ENCODE results near the gene ATP5F1E. TPM values are rescaled to one million over a fixed set of nuclear protein-coding genes. Genes with fewer than 3 reads are reported as not detected.

ATP5F1E gene
- total and polyA plus RNA-seq, 7 donors = 57.1 to 88.5 (median 72.1) TPM

DNA sequence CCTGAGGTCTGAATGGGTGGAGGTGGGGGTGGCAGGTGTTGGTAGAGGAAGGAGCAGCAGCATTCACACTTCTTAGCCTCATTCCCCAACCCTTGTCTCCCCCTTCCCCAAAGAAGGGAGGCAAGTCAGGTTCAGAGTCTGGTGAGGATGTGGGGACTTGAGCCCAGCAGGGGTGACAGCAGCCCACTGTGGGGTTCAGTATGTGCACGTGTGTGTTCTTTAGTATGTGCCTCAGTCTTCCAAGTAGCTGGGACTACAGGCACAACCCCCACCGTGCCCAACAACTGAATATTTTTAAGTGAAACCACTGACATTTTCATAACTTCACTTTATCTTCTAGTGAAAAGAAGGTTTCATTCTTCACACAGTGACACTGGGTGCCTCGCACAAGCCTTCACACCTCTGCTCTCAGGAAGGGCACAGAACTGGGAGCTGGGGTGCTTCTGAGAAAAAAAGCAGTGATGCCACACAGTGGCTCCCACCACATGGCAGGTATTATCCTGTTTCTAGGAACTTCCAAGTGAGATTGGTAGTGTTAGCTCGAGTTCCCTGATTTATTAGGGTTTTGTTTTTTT is 43.9 kb upstream of the ATP5F1E start:
- no peak overlapping the region for H3K4me3 ChIP-seq
- 77 to 87% (median 78%) methylated on average over 4 of the region's 4 CpGs for WGBS, 3 donors
- ATAC-seq (no peak), DNase-seq (no peak)
- H3K36me3 ChIP-seq (ENCODE audit: insufficient read depth in 1 of 2, low read depth in 1 of 2) = no peaks in the 10 kb centered on the region
- H3K27ac ChIP-seq = no peak overlapping the region
- no peaks in the 10 kb centered on the region for H3K4me1 ChIP-seq
- H3K9me3 ChIP-seq = no peaks in the 10 kb centered on the region
- intact Hi-C loops (cut with DNase I) = no loop called here
- TF ChIP-seq, protein P1, sequence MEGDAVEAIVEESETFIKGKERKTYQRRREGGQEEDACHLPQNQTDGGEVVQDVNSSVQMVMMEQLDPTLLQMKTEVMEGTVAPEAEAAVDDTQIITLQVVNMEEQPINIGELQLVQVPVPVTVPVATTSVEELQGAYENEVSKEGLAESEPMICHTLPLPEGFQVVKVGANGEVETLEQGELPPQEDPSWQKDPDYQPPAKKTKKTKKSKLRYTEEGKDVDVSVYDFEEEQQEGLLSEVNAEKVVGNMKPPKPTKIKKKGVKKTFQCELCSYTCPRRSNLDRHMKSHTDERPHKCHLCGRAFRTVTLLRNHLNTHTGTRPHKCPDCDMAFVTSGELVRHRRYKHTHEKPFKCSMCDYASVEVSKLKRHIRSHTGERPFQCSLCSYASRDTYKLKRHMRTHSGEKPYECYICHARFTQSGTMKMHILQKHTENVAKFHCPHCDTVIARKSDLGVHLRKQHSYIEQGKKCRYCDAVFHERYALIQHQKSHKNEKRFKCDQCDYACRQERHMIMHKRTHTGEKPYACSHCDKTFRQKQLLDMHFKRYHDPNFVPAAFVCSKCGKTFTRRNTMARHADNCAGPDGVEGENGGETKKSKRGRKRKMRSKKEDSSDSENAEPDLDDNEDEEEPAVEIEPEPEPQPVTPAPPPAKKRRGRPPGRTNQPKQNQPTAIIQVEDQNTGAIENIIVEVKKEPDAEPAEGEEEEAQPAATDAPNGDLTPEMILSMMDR (IDR thresholded peaks at IDR 0.05) = no peak
- peaks cover 0 to 14% (median 0%) of the 10 kb centered on the region in 3 donors for H3K27me3 ChIP-seq (ENCODE audit: insufficient read depth in 3 of 3, low read length in 2 of 3)

DNA sequence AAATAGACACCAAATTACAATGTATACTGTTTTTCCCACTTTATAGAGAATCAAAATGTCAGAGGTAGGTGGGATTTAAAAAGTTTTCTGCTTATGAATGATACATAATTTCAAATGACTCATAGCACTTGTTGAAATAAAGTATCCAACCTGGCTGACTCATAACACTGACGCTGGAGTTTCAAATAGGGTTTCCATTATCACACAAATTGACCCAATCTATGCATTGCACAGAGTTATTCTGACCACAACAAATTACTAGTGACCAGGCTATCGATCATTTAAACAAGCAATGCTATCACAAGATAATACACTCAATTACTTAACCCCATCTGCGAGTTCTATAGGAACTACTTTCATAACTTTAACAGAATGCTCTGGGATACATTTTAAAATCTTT is 42.3 kb upstream of the ATP5F1E start:
- peaks cover 0 to 14% (median 0%) of the 10 kb centered on the region in 3 donors for H3K27me3 ChIP-seq (ENCODE audit: insufficient read depth in 3 of 3, low read length in 2 of 3)
- 47 to 86% (median 49%) methylated on average over 3 of the region's 3 CpGs for WGBS, 3 donors

DNA sequence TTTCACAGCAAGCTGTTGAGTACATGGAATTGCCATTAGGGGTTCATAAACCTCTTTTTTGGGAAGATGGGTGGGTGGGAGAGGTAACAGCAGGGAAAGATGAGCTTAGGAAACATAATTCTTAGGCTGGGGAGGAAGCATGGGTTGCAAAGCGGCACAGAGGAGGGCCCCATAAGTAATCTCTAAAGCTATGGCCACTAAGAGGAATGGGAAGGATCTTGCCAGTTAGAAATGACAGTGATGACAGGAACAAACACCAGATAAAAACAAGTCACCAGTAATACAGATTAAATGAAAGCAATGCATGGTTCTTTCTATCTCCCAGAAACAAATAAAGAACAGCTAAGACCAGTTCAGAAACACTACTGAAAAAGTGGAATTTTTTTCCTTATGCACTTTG is 41.4 kb upstream of the ATP5F1E start:
- H3K9me3 ChIP-seq = no peaks in the 10 kb centered on the region
- TF ChIP-seq, protein P1 (IDR thresholded peaks at IDR 0.05) = no peak
- no peak for DNase-seq
- no peak overlapping the region for H3K4me3 ChIP-seq
- H3K27me3 ChIP-seq (ENCODE audit: insufficient read depth in 3 of 3, low read length in 2 of 3) = peaks cover 0 to 14% (median 0%) of the 10 kb centered on the region in 3 donors
- no peaks in the 10 kb centered on the region for H3K36me3 ChIP-seq (ENCODE audit: insufficient read depth in 1 of 2, low read depth in 1 of 2)
- H3K4me1 ChIP-seq = no peaks in the 10 kb centered on the region
- no peak overlapping the region for H3K27ac ChIP-seq
- WGBS, 3 donors = 100% methylated on average over 1 of the region's 1 CpG
- intact Hi-C loops (cut with DNase I) = no loop called here
- ATAC-seq = no peak

More for the DNA sequence above, 42.3 kb upstream of the ATP5F1E start:
- TF ChIP-seq, protein P1 (IDR thresholded peaks at IDR 0.05) = no peak
- Histone ChIP-seq H3K9me3 (no peaks in the 10 kb centered on the region), H3K27ac (no peak overlapping the region), H3K4me1 (no peaks in the 10 kb centered on the region), H3K4me3 (no peak overlapping the region), H3K36me3 (ENCODE audit: insufficient read depth in 1 of 2, low read depth in 1 of 2) (no peaks in the 10 kb centered on the region)
- no peak for ATAC-seq
- intact Hi-C loops (cut with DNase I) = no loop called here
- DNase-seq = no peak

DNA sequence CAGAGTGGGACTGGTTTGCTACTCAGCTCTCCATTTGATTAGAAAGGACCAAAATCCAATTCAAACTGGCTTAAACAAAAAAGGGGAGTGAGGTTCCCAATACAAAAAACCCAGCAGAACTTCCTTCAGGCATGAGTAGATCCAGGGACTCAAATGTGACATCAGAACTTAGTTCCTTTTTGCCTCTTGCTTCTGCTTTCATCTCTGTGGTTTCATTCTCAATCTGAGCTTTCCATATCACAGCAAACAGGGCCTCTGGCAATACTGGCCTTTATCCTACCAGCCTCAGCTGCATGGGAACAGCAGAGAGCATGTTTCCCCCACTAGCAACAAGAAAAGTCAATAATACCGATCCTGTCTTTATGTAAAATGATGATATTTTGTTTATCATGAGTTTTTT is 39.1 kb upstream of the ATP5F1E start:
- intact Hi-C loops (cut with DNase I) = no loop called here
- no peaks in the 10 kb centered on the region for H3K36me3 ChIP-seq (ENCODE audit: insufficient read depth in 1 of 2, low read depth in 1 of 2)
- ATAC-seq (no peak), DNase-seq (no peak)
- peaks cover 0 to 8% (median 0%) of the 10 kb centered on the region in 3 donors for H3K27me3 ChIP-seq (ENCODE audit: insufficient read depth in 3 of 3, low read length in 2 of 3)
- no peaks in the 10 kb centered on the region for H3K9me3 ChIP-seq
- H3K4me1 ChIP-seq = no peaks in the 10 kb centered on the region
- H3K27ac ChIP-seq = no peak overlapping the region
- WGBS, 3 donors = 87 to 92% (median 91%) methylated on average over 1 of the region's 1 CpG
- no peak overlapping the region for H3K4me3 ChIP-seq
- TF ChIP-seq, protein P1 (IDR thresholded peaks at IDR 0.05) = no peak

DNA sequence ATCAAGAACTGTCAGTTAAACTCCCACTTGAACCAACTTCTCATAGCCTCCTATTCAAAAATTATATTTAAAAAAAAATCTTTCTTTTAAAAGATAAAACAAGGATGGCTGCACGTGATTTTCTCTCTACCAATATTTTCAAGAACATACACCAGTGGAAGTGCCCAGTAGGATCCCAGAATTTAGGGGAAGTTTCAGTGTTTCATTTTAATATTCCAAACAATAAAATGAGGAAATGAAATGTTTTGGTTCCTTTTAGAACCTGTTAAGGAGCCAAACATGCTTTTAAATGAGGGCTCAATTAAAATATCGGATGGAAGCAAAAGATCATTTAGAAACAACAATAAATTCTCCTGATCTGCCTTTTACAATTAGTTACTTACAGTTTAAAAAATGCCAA is 36.9 kb upstream of the ATP5F1E start:
- ATAC-seq = no peak
- no peaks in the 10 kb centered on the region for H3K27me3 ChIP-seq (ENCODE audit: insufficient read depth in 3 of 3, low read length in 2 of 3)
- WGBS, 3 donors = 35 to 70% (median 41%) methylated on average over 2 of the region's 2 CpGs
- no peak overlapping the region for H3K4me3 ChIP-seq
- H3K9me3 ChIP-seq = no peaks in the 10 kb centered on the region
- DNase-seq = no peak
- TF ChIP-seq, protein P1 (IDR thresholded peaks at IDR 0.05) = no peak
- H3K27ac ChIP-seq = no peak overlapping the region
- no peaks in the 10 kb centered on the region for H3K4me1 ChIP-seq
- intact Hi-C loops (cut with DNase I) = no loop called here
- H3K36me3 ChIP-seq (ENCODE audit: insufficient read depth in 1 of 2, low read depth in 1 of 2) = no peaks in the 10 kb centered on the region

Measured in psoas muscle (tissue), 8 donors.